Hepatocyte (in vitro differentiated cells): ENCODE data around the gene RTTN.

Source experiments
- EZH2 ChIP-seq: fragments of 200-600 bp; sonication (generic); IDR thresholded peaks from 2 replicates; pipeline ENCODE4 v1.6.1; 2016; ENCODE audit warnings: antibody characterized with exemption, mild to moderate bottlenecking, borderline replicate concordance
- TF ChIP-seq, protein P1 (sequence below): fragments of 200-600 bp; sonication (generic); IDR thresholded peaks from 2 replicates; pipeline ENCODE4 v1.5.1; 2016; ENCODE audit warnings: antibody characterized with exemption, mild to moderate bottlenecking; ENCODE audit not compliant: poor library complexity

DNA sequence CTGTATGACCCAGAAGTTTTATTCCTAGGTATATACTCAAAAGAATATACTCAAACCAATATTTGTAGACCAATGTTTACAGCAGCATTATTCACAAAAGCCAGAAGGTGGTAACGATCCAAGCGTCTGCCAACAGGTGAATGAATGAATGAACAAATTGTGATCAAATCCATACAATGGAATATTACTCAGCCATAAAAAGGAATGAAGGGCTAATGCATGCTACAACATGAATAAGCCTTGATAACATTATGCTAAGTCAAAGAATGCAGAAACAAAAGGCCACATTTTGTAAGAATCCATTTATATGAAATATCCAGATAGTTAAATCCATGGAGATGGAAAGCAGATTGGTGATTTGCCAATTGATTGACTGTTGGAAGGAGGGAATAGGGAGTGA, 252.3 kb downstream of the RTTN start:
- TF ChIP-seq, protein P1, sequence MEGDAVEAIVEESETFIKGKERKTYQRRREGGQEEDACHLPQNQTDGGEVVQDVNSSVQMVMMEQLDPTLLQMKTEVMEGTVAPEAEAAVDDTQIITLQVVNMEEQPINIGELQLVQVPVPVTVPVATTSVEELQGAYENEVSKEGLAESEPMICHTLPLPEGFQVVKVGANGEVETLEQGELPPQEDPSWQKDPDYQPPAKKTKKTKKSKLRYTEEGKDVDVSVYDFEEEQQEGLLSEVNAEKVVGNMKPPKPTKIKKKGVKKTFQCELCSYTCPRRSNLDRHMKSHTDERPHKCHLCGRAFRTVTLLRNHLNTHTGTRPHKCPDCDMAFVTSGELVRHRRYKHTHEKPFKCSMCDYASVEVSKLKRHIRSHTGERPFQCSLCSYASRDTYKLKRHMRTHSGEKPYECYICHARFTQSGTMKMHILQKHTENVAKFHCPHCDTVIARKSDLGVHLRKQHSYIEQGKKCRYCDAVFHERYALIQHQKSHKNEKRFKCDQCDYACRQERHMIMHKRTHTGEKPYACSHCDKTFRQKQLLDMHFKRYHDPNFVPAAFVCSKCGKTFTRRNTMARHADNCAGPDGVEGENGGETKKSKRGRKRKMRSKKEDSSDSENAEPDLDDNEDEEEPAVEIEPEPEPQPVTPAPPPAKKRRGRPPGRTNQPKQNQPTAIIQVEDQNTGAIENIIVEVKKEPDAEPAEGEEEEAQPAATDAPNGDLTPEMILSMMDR = no peak
- TF ChIP-seq EZH2 = no peak
